DMS53 (cell line): ENCODE data around the gene MRPS31.
"Not testable (repeated sequence)": the region's sequence is repeated elsewhere in the genome, so short reads cannot be mapped to it uniquely, and the experiment has no call there.

Experiments
- DNase-seq: peaks from one replicate; lab custom pipeline; 2025; lab: John Stamatoyannopoulos, UW

Gene MRPS31

DNA sequence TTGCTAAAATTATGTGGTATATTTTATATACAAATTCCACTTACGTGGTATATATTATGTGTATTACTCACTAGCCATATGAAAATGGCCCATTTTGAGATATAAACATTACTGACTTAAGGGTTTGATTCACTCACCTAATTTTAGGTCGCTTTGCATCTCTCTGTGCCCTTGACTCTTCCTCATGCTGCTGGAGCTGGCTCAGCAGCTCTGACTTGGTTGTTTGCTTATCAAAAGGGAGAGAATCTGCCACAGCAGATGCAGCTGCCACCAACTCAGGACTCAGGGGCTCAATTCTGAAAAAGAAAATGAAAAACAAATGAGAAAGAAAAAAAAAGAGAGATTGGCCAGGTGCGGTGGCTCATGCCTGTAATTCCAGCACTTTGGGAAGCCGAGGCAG is 12.2 kb downstream of the MRPS31 start:
- DNase-seq: no peak

DNA sequence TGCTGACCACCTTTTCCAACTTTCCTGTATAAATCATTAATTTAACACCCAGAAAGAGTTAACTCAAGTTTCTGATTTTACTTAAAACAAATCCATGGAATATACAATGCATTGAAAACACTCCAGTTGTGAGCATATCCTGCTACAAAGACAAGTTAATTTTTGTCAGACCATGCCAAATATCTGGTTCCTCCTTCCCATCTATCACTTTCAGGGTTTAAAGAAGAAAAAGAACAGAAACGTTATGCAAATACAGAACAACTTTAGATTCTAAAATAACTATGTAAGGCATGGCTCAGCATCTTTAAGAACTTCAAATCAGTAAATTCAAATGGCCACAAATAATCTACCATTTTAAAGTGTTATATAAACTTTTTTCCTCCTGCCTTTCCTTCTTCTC is 14.9 kb downstream of the MRPS31 start:
- DNase-seq: no peak

DNA sequence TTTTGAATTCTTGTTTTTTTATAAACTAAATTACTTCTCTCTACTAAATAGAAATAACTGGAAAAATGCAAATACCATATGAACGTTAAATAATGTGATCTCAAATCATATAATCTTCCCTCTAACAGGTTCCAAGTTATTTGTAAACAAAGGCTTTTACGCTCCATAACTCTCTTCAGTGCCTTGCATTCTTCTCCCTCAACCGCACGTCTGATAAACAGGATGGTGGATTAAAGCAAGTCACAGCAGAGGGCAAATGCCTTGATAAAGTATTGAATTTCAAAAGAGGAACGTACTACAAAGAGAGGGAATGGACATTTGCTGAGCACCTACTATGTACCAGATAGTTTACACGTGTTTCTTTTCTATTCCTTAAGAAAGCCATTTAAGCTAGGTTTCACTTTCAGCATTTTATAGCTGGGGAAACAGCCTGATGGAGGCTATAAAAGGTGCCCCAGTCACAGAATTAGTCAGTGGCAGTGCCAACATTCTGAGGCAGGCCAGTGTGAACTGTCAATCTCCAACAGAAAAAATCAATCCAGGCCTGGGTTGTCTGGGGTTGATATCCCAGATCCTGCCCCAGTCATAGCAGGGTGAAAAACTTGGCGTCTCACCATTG is 15.8 kb downstream of the MRPS31 start:
- DNase-seq: no peak

DNA sequence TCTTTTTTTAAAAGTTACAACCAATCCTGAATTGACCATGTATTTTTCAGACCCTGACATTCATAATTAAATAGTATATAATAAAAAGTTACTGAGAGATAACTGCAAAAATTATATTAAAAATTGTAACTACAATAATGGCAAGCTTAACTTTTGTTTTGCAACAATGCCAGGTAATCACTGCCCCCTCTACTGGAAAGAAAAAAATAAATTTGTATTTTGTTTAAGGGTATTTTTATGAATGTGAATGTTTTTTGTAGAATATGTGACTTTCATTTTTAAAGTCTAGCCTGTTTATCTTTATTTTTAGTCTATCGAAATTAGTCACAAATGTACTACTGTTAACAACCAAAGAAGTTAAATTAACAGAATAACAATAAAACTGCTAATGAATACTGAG is 21.7 kb downstream of the MRPS31 start:
- no peak for DNase-seq

DNA sequence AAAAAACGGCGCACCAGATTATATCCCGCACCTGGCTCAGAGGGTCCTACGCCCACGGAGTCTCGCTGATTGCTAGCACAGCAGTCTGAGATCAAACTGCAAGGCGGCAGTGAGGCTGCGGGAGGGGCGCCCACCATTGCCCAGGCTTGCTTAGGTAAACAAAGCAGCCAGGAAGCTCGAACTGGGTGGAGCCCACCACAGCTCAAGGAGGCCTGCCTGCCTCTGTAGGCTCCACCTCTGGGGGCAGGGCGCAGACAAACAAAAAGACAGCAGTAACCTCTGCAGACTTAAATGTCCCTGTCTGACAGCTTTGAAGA is 35.8 kb downstream of the MRPS31 start:
- DNase-seq: not testable (repeated sequence)

DNA sequence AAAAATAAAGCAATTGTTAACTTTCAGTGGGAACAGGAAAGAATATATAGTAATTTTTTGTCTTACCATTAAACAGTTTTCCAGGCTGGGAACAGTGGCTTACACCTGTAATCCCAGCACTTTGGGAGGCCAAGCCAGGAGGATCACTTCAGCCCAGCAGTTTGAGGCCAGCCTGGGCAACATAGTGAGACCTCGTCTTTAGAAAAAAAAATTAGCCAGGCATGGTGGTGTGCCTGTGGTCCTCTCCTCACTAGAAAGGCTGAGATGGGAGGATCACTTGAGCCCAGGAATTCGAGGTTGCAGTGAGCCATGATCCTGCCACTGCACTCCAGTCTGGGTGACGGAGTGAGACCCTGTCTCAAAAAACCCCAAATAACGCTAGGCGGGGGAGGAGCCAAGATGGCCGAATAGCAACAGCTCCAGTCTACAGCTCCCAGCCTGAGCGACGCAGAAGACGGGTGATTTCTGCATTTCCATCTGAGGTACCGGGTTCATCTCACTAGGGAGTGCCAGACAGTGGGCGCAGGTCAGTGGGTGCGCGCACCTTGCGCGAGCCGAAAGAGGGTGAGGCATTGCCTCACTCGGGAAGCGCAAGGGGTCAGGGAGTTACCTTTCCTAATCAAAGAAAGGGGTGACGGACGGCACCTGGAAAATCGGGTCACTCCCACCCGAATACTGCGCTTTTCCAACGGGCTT is 36.3 kb downstream of the MRPS31 start:
- not testable (repeated sequence) for DNase-seq

DNA sequence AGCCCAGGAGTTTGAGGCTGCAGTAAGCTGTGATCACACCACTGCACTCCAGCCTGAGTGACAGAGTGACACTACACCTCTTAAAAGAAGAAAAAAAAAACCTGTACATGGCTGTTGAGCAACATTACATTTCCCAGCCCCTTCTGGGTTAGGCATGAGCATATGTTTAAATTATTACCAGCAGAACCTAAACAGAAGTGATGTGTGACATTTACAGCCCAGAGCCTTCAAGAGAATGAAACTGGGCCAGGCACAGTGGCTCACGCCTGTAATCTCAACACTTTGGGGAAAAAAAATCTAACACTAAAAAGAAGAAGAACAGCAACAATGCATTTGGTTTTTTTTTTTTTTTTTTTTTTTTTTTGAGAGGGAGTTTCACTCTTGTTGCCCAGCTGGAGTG is 38.3 kb downstream of the MRPS31 start:
- no peak for DNase-seq

DNA sequence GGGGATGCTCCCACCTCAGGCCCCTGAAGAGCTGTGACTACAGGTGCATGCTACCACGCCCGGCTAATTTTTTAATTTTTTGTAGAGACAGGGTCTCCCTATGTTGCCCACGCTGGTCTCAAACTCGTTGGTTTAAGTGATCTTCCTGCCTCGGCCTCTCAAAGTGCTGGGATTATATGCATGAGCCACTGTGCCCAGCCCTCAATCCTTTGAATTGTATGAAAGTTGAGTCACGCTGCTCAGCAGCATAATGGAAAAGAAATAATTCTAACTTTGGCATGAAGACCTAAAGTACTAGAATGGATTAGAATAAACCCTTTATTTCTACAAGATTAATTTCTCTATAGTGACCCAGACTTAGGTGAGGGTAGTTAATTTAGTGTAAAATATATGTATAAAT is 42.4 kb downstream of the MRPS31 start:
- DNase-seq: no peak

DNA sequence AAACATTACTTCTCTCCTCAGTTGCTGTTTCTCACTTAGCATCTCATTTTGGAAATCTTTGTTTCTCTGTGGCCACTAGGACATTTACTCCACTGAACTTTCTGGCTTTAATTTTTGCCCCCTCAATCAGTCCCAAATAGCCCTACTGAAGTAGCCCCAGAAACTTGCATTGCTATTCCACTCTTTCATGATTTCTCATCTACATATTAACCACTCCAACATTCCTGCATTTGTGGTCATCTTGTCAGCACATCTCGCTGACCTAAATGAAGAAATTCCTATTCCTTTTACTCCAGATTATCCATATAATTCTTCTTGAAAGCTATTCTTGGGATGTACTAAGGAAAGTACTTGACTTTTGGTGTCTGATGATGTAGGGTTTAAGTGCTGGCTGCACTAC is 56.6 kb downstream of the MRPS31 start:
- DNase-seq: not testable (repeated sequence)

DNA sequence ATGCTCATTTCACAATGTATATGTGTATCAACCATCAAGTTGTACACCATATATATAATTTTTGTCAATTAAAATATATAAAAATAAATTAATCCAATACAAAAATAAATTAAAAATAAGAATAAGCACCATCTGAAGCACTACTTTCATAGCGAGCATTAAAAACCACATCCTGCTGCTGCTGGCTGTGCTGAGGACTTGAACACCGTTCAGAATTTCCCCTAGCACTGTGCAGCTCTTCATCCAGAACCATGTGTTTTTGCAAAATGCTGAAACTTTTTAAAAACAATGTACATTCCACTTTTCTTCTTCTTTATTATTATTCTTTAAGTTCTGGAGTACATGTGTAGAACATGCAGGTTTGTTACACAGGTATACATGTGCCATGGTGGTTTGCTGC is 64.6 kb downstream of the MRPS31 start:
- DNase-seq: no peak

DNA sequence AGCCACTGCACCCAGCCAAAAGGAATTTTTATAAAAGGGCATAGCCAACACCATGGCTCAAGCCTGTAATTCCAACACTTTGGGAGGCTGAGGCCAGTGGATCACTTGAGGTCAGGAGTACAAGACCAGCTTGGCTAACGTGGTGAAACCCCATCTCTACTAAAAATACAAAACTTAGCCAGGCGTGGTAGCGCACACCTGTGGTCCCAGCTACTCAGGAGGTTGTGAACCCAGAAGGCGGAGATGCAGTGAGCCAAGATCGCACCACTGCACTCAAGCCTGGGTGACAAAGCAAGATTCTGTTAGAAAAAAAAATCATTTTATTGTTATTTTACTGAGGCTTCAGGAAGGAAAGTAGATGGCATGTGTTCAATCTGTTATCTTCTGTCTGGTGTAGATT is 73.3 kb downstream of the MRPS31 start:
- DNase-seq: no peak

DNA sequence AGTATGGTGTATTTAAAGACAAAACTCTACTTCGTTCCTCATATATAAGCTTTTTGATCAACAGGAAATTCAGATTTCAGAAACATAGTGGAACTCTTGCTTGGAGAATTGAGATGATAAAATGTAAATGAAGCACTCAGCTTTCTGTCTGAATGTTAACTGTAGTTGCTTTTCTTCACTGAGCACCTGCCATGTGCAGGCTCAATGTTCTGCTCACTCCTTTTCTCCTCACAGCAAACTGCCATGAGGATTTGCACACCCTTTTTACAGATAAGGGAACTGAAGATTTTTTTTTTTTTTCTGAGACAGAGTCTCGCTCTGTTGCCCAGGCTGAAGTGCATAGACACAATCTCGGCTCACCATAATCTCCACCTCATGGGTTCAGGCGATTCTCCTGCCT is 76.6 kb downstream of the MRPS31 start:
- DNase-seq: no peak

DNA sequence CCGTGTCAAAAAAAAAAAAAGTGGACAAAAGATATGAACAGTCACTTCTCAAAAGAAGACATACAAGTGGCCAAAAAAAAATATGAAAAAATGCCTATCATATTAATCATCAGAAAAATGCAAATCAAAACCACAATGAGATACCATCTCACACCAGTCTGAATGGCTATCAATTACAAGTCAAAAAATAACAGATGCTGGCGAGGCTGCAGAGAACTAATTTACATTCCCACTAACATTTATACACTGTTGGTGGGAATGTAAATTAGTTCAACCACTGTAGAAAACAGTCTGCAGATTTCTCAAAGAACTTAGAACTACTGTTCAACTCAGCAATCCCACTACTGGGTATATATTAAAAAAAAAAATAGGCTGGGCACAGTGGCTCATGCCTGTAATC is 78.0 kb downstream of the MRPS31 start:
- no peak for DNase-seq

DNA sequence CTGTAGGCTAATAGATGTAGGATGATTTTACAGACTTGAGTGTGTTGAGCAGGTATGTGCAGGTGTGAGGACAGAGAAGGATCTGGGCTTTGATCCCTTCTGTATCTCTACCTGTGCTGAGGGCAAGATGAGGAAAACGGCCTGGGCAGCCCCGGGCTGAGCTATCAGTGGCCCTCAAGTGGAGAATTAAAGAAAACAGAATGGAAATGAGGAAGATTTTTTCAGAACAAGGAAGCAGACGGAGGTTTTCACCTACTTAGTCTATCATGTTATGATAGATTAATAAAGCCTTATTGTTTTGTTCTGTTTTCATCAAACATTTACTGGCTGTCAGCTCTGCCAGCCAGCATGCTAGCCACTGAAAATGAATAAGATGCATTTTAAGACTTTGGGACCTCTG is 82.2 kb downstream of the MRPS31 start:
- no peak for DNase-seq

DNA sequence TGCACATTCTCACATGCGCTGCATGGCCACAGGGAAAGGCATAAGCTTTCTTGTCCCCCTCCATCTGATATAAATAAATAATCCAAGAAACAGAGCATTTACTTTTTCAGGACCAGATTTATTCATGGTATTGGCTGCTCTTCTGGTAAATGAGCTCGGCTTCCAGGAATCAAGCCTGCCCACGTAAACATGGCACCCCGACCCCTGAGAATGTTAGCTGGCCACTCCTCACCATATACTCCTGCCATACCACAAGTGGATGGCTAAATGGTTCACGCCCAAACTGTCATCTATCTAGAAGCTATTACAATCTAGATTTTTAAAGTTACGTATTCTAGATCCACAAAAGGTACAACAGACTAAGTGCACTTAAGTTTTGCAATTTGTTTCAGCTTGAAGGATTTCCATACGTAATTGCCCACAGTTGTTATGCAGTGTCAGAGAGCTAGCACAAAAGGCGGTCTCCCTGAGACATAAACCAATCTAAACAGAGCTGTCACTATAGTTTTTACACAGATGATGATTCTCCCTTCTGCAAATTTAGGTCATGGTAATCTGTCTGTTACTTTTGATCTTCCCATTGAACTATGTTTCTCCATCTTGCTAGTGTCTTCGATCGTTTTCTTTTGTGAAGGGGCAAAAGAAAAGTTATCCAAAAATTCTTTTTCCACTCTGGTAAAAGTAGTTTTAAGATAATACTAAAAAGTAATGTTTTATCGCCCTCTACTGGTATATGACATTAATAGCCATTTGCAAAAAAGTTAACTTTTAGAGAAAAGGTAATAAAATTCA is 88.3 kb downstream of the MRPS31 start:
- peak; percentile 61 for DNase-seq

DNA sequence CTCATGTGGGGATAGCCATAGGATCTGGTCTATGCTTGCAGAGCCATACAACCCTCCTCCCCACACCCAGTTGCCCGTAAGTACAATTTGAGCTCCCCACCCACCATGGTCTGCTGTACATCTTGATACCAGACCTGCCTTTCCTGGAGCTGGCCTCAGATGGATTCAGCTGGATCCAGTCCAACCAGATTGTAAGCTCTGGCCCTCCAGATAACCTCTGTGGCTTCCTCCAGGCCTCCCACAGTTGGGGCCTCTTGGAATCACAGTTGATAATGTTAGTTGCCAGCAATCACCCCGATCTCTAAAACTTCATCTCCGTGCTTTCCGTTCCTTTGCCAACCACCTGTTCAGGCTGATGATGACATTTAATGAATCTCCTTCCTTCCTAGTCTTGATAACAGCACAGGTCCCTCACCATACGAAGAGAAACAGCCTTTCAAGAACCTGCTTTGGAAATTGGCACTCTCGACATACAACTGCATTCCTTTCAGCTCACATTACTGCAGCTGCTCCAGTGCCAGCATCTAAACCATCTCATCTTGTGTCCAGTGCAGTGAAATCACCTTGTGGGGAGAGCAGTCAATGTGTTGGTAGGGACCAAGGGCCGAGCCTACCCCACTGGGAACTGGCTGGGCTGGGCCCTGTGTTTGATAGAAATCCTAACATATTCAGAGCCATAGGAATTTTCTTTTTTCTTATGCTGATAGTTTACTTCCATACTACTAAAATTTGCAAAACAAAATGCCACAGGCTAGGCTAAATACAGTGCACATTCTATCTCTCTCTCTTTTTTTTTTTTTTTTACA is 89.4 kb downstream of the MRPS31 start:
- no peak for DNase-seq

DNA sequence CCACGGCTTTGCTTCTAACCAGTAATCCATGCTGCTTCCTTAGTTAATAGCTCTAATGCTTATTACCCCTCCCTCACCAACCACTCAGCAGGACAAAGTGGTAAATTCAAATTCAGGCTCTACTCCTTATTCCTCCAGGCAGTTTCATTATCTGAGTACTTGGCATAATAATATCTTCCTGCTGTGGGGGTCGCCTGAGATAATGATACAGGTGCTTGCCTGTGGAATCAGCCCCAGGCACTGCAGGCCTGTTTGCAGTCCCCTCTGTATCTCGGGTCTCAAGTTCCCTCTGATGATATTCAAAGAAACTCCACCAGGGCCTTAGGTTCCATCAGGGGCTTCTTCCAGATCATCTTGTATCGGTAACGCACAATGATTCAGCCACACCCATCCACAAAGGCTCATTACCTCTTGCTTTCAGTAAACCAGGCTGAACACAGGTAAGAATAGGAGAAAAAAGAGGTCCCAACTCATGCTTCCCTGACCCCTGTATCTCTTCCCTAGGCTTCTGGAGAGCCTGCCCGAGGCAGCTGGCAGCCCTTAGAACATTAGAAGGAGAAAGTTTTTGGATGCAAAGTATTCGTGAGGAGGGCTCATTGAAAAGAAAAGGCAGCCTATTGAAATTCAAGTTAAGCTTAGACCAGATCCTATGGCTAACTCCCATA is 90.2 kb downstream of the MRPS31 start:
- no peak for DNase-seq

DNA sequence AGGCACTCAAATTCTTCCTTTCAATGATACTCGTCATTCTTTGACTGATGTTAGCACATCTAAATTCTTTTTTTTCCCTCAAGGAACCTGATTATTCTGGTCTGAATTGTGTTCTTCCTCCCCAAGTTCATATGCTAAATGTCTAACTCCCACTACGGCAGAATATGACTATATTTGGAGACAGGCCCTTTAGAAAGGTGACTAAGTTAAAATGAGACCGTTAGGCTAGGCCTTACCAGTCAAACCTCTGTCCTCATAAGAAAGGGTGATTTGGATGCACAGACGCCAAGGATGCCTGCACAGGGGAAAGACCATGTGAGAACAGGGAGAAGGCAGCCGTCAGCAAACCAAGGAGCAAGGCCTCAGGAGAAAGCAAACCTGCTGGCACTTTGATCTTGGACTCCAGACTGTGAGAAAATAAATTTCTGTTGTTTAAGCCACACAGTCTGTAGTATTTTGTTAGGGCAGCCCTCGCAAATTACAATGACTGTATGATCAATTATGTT is 91.5 kb downstream of the MRPS31 start:
- no peak for DNase-seq
